CD4-positive, alpha-beta T cell treated with Interleukin-15 for 4 hours (primary cell): Measurements from ENCODE around the gene LDHB.
A peak's percentile ranks its signal among the peaks of the same experiment; 100 is the strongest.
"Not testable (repeated sequence)": the region's sequence is repeated elsewhere in the genome, so short reads cannot be mapped to it uniquely, and the experiment has no call there.

Experiments
- DNase-seq: peaks from one replicate; pipeline ENCODE4 v3.0.0-alpha.2; 2020; ENCODE audit warnings: low spot score

The LDHB gene

DNA sequence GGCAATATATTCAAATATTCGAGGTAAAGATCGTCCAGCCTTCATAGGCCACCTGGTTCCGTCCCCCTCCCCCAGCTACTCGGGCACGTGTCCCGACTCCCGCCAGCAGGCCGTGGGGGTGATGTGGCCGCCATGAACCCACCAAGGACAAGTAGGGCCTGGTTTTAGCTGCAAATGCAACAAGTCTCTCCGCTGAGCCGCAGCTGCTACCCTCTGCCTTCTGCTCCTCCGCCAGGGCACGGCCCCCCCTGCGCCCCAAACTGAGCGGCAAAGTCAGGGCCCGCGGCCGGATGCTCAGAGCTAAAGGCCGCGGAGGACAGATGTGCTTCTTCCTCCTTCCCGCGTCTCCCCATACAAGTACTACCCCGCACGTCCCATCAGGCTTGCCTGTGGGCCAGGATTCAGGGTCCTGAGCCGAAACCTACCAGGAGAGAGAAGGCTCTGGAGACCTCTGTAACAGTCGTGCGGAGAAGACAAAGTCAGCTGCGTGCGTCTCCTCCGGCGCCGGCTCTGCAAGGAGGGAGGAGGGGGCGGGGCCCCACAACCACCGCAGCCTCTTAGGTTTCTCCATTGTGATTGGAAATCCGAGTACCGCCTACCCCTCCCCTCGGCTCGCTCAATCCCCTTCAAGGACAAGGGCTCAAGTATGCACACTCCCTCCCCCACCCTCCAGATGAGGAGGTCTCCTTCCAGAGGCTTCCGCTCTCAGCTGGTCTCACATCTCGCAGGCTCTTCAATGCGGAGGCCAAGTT is at the start of gene LDHB:
Gene LDHB, minus strand, starts transcription at position 517 of the 752 bp plus-strand sequence. CDS start 3,171 bp downstream, outside the sequence.
- peak; percentile 91 for DNase-seq

DNA sequence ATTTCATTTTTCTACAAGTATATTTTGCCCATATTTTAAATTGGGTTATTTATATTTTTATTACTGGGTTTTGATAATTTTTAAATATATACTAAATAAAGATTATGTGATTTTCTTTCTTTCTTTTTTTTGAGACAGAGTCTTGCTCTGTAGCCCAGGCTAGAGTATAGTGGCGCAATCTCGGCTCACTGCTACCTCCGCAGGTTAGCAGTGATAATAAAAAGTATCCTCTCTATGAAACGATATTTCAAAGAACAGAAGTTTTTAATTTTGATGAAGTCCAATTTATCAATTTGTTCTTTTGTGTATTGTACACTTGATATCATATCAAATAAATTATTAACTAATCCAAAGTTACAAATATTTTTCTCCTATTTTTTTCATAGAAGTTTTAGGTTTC is 47.2 kb upstream of the LDHB start:
- no peak for DNase-seq

DNA sequence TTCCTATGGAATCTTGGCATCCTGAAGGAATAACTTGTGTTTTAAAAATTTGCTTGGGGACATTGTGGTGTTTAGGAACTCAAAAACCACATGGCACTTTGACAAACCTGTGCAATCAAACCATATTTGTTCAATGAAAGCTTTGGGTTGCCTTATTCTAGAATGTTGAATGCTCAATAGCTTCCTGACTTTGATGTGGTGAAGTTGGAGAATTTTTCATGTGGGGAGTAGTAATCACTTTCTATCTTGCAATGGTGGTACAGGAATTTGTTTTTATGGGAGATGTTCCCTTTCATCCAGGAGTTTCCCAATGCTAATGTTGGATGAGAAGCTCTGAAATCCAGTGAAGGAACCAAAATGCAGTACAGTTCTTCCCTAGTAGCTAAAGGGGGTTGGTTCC is 42.2 kb upstream of the LDHB start:
- no peak for DNase-seq

DNA sequence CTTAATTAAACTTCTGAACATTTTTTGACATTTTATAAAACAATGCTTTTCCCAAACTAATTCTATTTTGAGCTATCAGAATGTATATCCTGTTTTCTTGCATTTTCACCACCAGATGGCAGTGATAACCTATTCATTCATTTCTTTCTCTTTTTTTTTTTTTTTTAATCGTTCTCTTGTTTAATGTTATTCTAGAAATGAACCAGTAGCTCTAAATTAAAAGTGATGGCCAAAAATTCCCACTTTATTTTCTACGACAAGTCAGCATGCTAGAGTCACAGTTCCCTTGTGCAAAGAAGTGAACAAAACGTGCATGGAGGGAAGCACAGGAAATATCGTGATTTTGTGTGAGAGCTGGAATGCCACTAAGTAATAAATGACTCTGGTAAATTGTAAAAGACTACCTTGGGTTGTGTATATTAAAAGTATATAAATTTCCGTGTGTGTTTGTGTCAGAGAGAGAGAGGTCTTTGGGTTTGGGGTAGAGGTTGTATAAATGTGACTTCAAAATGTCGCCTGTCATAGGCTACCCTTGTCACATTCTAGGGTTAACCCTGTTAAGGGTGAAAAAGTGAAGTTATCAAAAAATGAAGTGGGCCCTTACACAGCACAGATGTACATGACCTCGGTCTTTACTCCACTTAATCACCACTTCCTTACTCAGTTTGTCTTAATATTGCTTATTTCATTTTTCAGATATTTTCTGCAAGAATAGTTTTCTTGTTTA is 40.4 kb upstream of the LDHB start:
- DNase-seq = peak; percentile 9

DNA sequence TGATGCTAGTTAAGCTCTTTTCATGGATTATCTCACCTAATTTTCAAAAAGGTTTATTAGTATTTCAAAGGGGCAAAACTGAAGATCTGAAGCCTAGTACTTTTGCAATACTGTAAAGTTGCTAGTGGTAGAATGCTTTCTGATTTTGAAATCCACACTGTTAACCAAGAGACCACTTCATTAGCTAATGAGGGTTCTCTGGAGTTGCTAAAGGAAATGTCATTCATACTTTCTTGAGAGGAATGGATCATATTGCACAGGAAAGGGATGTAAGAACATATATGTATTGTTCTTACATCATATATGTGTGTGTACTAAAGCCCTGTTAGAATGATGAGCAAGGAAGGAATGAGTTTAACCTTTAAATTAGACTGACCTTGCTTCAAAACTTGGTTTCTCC is 39.0 kb upstream of the LDHB start:
- no peak for DNase-seq

DNA sequence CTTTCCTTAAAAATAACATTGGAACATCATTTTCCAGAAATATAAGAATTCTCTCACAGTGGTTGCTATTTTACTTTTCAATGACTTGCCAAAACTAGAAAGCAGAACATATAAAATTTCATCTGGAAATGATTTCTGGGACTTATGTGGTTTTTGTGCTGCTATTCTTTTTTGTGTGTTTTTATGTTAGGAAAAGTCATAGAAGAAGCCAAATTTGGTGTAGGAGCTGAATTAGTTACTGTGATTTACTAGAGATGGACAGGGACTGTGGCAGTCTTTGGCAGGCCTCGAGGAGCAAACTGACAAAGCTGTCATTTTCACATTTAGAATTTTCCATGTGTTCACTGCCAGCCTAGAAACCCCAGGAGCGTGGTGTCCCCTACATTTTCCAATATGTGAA is 38.3 kb upstream of the LDHB start:
- no peak for DNase-seq

DNA sequence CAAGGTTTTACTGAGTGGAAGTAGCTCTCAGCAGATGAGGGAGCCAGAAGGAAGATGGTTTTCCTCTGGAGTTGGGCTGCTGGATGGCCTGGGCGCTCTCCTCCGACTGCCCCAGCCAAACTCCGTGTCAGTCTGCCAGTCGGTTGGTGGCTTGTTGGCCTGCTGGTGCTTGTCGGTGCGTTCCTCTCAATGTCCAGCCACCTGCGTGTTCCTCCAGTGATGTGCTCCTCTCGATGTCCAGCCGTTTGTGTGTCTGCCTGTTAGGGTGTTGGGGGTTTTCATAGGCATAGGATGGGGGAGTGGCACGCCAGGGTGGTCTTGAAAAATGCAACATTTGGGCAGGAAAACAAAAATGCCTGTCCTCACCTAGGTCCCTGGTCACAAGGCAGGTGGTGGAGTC is 37.0 kb upstream of the LDHB start:
- DNase-seq = no peak

DNA sequence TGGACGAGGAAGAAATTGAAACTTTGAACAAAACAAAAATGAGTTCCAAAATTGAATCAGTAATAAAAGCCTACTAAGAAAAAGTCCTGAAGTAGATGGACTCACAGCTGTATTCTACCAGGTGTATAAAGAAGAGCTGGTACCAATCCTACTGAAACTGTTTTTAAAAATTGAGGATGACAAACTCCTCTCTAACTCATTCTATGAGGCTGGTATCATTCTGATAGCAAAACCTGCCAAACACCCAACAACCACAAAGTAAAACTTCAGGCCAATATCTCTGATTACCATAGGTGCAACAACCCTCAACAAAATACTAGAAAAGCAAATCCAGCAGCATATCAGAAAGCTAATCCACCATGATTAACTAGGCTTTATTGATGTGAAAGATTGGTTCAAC is 33.9 kb upstream of the LDHB start:
- no peak for DNase-seq

DNA sequence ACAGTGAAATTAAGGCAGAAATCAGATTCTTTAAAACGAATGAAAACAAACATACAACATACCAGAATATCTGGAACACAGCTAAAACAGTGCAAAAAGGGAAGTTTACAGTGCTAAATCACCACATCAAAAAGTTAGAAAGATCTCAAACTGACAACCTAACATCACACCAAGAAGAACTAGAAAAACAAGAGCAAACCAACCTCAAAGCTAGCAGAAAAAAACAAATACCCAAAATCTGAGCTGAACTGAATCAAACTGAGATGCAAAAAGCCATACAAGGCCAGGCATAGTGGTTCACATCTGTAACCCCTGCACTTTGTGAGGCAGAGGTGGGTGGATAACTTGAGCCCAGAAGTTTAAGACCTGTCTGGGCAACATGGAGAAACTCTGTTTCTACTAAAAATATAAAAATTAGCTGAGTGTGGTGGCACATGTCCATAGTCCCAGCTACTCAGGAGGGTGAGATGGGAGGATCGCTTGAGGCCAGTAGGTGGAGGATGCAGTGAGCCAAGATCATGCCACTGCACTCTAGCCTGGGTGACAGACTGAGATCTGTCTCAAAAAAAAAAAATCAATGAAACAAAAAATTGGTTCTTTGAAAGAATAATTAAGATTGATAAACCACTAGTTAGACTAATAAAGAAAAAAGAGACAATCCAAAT is 33.2 kb upstream of the LDHB start:
- DNase-seq = no peak

DNA sequence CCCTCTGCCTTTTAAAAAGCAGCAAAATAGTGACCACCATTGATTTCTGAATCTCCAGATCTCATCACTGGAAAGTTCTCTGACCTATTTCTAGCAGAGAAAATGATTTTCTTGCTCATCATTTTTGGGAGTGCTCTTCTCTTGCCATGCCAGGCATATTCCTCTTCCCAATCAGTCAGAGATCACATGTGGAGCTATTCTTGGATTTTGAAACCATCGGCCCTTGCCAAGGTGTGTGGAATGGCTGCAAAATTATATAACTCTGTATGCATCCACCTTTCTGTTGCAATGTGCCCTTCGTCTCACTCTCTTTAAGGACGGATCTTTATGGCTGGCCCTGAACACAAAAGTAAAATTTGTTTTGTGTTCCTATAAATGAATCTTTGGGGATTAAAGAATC is 25.5 kb upstream of the LDHB start:
- DNase-seq = no peak

DNA sequence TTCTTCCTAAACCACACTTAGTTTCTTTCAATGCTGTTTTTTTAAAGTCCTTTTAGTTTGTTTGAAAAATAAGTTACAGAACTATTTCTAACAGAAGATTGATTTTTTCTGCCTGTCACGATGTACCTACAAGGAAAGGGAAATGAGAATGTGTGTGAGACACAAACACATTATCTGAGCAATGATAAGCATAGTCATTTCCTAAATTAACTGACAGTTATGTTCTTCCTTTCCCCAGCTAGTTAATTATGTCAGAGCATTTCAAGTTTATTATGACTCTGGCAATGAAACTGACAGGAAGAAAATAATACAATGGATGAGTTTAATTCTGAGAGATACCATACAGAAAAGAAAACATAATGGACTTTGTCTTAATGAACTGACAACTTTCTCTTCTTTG is 21.3 kb upstream of the LDHB start:
- no peak for DNase-seq

DNA sequence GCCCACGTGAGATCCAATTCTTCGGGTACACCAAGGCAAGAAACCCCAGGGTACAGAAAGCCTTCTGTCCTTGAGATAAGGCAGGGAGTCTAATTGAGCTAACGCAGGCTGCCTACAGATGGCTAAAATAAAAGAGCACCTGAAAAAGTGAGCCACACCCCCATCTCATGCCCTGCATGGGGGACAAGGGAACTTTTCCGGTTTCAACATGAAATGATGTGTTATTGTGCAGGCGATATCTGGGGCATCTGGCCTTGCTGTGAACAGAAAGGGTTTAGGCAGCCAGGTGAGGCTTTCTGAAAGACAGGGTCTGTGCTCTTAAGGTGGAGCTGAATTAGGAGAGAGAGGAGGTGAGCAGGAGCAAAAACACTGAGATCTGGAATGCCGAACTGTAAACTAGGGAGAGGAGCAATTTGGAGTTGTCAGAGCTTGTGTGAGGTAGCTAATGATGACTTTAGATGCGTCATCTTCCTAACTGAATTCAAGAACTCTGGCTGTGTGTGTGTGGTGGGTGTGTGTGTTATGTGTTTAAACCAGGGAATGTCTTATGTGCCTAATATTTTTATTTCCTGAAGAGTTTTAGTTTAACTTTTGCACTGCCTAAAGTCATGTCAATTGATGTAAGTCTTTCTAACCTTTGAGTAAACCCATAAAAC is 20.1 kb upstream of the LDHB start:
- peak; percentile 23 for DNase-seq

DNA sequence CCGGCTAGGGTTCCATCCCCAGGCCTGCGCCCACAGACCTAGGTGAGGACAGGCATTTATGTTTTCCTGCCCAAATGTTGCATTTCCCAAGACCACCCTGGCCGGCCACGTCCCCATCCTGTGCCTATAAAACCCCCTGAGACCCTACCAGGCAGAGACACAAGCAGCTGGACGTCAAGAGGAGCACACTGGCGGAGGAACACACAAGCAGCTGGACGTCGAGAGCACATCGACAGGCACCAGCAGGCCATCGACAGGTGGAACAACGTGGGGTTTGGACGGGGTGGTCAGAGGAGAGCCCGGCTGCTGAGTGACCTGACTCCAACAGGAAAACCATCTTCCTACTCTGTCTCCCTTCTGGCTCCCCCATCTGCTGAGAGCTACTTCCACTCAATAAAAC is 19.6 kb upstream of the LDHB start:
- no peak for DNase-seq

DNA sequence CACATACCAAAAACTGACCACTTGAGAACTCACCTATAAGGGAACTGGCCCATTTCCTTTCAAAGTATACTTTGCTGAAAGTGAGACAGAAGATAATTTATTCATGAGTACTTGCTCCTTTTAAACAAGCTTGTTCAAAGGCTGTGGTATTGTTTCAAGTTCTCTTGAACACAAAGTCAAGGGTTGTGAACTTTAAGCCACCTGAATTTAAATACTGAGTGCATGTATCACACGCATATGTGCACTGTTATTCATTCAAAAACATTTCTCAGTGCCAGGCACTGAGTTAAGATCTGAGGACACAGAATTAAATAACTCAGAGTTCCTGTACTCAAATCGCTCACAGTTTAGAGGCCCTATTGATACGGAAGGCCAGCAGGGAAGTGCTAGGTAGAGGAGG is 19.1 kb upstream of the LDHB start:
- DNase-seq = peak; percentile 21

DNA sequence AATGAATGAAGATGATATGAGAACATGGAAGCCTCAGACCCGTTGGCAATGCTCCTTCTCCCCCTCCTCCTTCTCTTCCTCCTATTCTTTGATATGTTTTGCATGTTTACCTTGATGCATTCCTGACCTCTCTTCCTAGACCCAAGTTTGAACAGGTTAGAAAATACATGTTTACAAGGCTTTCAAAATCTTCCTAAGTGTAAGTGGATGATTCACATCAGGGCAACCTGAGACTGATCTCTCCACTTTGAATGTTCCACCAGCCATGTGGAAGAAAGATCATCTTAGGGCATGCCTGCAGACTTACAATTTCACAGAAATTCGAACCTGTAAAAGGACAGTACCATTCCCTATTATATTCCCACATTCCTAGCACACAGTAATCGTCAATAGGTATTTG is 18.0 kb upstream of the LDHB start:
- DNase-seq = no peak

DNA sequence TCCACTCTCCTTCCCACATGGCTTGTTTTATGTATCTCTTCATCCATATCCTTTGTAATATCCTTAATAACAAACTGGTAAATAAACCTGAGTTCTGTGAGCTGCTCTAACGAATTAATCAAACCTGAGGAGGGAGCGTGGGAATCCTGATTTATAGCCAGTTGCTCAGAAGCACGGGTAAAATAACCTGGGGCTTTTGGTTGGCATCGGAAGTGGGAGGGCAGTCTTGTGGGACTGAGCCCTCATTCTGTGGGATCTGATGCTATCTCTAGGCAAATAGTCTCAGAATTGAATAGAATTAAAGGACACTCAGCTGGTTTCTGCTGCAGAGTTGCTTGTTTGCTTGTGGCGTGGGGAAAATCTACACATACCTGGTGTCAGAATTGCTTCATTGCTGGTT is 17.5 kb upstream of the LDHB start:
- no peak for DNase-seq

DNA sequence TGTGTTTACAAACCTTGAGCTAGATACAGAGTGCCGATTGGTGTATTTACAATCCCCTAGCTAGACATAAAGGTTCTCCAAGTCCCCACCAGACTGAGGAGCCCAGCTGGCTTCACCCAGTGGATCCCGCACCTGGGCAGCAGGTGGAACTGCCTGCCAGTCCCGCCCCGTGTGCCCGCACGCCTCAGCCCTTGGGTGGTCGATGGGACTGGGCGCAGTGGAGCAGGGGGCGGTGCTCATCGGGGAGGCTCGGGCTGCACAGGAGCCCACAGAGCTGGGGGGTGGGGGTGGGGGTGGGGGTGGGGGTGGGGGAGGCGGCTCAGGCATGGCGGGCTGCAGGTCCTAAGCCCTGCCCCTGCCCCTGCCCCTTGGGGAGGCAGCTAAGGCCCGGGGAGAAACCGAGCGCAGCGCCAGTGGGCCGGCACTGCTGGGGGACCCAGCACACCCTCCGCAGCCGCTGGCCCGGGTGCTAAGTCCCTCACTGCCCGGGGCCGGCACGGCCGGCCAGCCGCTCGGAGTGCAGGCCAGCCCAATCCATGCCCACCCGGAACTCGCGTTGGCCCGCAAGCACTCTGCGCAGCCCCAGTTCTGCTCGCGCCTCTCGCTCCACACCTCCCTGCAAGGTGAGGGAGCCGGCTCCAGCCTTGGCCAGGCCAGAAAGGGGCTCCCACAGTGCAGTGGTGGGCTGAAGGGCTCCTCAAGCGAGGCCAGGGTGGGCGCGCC is 16.3 kb upstream of the LDHB start:
- DNase-seq = not testable (repeated sequence)

DNA sequence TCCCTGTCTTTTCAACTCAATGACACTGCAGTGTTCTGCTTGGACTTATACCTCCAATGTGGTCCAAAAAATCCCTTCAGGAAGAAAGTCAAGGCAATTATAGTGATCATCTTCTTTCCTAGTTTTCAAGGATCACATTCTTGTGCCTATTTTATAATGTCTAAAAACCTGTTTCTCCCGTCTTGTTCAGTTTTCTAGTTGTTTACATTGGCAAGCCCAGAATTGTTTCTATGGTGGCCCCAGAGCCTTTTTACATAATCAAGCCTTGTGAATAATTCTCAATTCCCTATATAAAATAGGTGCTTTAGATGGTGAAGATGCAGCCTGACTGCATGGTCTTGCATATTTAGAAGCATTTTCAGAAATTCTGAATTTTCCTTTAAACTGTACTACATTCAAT is 14.5 kb upstream of the LDHB start:
- no peak for DNase-seq

DNA sequence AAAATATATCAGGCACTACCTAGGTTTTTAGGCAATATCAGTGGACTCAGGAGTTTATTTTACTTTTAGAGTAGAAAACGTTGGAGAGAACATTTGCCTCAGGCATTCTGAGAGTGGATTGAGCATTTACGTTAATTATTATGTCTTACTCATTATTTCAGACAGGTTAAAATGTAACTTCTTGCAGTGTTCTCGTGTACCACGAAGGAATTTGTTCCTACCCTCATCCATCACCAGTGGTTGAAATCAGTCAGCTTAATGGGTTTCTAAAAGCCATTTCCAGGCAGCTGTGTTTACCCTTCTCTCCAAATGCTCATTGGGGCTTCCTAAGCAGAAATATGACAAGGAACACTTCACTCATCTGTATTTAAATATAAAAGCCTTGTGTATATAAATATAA is 9.1 kb upstream of the LDHB start:
- DNase-seq = no peak

DNA sequence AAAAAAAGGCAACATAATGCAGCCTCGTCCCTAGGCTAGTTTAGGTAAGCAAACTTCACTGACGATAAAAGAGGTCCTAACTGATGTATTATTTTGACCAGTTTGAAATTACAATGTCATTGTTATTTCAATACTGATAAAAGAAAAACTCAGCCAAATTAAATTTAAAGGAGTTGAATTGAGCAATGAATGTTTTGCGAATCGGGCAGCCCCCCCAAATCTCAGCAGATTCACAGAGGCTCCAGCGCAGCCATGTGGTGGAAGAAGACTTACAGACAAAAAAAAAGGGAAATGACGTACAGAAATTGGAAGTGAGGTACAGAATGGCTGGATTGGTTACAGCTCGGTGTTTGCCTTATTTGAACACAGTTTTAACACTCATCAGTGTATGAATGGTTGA is 8.2 kb upstream of the LDHB start:
- DNase-seq = no peak

DNA sequence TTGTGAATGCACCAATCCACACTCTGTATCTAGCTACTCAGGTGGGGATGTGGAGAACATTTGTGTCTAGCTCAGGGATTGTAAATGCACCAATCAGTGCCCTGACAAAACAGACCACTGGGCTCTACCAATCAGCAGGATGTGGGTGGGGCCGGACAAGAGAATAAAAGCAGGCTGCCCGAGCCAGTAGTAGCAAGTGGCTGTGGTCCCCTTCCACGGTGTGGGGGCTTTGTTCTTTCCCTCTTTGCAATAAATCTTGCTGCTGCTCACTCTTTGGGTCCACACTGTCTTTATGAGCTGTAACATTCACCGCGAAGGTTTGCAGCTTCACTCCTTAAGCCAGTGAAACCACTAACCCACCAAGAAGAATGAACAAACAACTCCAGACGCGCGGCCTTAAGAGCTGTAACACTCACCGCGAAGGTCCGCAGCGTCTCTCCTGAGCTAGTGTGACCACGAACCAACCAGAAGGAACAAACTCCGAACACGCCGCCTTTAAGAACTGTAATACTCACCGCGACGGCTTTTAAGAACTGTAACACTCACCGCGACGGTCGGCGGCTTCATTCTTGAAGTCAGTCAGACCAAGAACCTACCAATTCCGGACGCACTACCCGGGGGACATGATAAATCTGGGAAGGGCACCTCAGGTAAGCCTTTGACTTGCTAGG is 4.6 kb upstream of the LDHB start:
- DNase-seq = no peak
